ENCODE measurements around the gene SLC27A3.
A peak's percentile ranks its signal among the peaks of the same experiment; 100 is the strongest.

SLC27A3 gene

DNA sequence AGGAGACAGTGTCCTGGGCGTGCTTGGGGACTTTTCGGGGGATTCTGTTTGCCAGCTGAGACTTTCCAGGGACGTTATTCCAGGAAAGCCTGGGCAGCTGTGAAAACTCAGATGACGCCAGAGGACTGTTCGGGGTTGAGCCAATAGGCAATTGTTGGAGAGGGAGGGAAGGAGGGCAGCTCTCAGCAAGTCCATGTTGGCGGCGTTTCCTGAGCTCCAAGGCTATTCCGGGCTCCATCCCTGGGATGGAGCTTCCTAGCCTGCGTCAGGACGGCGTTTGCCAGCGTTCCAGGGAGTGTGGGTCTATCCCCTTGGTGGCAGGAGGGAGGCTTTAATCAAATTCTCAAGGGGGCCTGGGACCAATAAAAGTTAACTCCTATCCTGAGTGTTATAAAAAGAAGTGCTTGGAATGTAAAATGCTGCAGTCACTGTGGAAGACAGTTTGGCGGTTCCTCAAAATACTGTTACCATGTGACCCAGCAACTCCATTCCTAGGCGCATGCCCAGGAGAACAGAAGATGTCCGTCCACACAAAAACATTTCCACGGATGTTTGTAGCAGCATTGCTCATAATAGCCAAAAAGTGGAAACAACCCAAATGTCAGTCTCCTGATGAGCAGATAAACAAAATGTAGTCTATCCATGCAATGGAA lies 15.2 kb downstream of the SLC27A3 start:
- Histone ChIP-seq H3K27me3 (ENCODE audit: insufficient read depth, low read depth, severe bottlenecking) (no peaks in the 10 kb centered on the region), H3K4me3 (ENCODE audit: low read depth, low read length) (no peak overlapping the region), H3K27ac (no peak overlapping the region), H3K9me3 (ENCODE audit: severe bottlenecking) (peaks cover 6% of the 10 kb centered on the region), H3K36me3 (no peaks in the 10 kb centered on the region)
- TF ChIP-seq, protein P1, sequence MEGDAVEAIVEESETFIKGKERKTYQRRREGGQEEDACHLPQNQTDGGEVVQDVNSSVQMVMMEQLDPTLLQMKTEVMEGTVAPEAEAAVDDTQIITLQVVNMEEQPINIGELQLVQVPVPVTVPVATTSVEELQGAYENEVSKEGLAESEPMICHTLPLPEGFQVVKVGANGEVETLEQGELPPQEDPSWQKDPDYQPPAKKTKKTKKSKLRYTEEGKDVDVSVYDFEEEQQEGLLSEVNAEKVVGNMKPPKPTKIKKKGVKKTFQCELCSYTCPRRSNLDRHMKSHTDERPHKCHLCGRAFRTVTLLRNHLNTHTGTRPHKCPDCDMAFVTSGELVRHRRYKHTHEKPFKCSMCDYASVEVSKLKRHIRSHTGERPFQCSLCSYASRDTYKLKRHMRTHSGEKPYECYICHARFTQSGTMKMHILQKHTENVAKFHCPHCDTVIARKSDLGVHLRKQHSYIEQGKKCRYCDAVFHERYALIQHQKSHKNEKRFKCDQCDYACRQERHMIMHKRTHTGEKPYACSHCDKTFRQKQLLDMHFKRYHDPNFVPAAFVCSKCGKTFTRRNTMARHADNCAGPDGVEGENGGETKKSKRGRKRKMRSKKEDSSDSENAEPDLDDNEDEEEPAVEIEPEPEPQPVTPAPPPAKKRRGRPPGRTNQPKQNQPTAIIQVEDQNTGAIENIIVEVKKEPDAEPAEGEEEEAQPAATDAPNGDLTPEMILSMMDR (IDR thresholded peaks at IDR 0.05; ENCODE audit: low read depth, low read length): no peak
- no peak for DNase-seq

DNA sequence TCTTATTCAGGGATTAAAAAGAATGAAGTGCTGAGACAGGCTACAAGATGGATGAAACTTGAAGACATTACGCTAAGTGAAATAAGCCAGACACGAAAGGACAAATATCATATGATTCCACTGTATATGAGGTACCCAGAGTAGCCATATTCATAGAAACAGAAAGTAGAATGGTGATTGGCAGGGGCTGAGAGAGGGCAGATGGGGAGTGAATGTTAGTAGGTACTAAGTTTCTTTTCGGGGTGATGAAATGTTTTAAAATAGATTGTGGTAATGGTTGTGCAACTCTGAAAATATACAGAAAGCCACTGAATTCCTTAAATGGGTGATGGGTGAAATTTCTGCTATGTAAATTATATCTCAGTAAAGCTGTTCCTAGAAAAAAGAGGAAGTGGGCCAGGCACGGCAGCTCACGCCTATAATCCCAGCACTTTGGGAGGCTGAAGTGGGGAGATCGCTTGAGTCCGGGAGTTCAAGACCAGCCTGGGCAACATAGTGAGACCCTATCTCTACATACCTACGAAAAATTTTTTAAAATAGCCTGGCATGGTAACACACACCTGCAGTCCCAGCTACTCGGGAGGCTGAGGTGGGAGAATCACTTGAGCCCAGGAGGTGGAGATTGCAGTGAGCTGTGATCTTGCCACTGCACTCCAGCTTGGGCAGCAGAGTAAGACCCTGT lies 15.9 kb downstream of the SLC27A3 start:
- DNase-seq: no peak
- TF ChIP-seq, protein P1 (IDR thresholded peaks at IDR 0.05; ENCODE audit: low read depth, low read length): no peak
- Histone ChIP-seq H3K27ac (no peak overlapping the region), H3K9me3 (ENCODE audit: severe bottlenecking) (peaks cover 3% of the 10 kb centered on the region), H3K27me3 (ENCODE audit: insufficient read depth, low read depth, severe bottlenecking) (no peaks in the 10 kb centered on the region), H3K36me3 (no peaks in the 10 kb centered on the region), H3K4me3 (ENCODE audit: low read depth, low read length) (no peak overlapping the region)

DNA sequence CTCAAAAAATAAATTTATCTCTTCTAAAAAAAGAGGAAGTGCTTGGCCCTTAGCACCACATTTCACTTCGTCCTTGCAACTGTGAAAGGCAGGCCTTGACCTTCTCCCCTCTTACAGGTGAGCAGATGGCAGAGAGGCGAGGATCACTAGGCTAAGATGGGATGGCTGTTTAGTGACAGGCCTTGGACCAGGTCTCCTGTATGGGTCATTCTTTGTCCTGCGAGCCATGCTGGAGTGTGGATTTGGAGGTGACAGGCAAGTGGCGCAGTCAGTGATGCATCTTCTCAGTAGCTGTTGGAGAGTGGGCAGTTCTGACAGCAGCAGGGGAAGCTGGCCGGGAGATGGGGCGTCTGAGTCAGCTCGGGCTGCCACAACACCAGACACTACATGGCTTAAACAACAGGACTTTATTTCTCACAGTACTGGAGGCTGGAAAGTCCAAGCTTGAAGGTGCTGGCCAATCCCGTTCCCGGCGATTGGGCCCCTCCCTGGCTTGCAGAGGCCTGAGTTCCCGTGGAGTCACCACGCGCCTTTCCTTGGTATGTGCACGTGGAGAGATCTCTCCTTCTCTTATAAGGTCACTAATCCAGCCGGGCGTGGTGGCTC lies 16.5 kb downstream of the SLC27A3 start:
- H3K36me3 ChIP-seq: no peaks in the 10 kb centered on the region
- no peaks in the 10 kb centered on the region for H3K27me3 ChIP-seq (ENCODE audit: insufficient read depth, low read depth, severe bottlenecking)
- no peak overlapping the region for H3K4me3 ChIP-seq (ENCODE audit: low read depth, low read length)
- DNase-seq: peak; percentile 57
- H3K27ac ChIP-seq: no peak overlapping the region
- TF ChIP-seq, protein P1 (IDR thresholded peaks at IDR 0.05; ENCODE audit: low read depth, low read length): no peak
- H3K9me3 ChIP-seq (ENCODE audit: severe bottlenecking): no peaks in the 10 kb centered on the region

DNA sequence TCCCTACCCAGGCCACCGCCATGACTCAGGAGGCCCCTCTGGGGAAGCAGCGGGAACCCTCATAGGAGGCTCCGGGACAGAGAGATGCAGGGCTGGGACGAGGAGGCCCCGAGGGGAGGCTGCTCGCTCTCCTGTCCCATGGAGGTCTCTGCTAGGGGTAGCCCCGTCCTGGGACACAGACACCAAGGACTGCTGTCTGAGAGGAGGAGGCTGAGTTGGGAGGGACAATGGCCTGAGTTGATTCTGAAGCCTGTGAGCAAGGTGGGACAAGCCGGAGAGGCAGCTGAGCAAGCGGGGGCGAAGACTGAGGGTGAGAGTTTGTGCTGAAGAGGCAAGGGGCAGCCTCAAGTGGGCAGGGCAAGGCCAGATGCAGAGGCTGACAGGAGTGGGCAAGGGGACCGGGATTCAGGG lies 17.4 kb downstream of the SLC27A3 start:
- Histone ChIP-seq H3K27ac (no peak overlapping the region), H3K9me3 (ENCODE audit: severe bottlenecking) (no peaks in the 10 kb centered on the region), H3K27me3 (ENCODE audit: insufficient read depth, low read depth, severe bottlenecking) (no peaks in the 10 kb centered on the region), H3K36me3 (no peaks in the 10 kb centered on the region), H3K4me3 (ENCODE audit: low read depth, low read length) (no peak overlapping the region)
- TF ChIP-seq, protein P1 (IDR thresholded peaks at IDR 0.05; ENCODE audit: low read depth, low read length): no peak
- DNase-seq: no peak

DNA sequence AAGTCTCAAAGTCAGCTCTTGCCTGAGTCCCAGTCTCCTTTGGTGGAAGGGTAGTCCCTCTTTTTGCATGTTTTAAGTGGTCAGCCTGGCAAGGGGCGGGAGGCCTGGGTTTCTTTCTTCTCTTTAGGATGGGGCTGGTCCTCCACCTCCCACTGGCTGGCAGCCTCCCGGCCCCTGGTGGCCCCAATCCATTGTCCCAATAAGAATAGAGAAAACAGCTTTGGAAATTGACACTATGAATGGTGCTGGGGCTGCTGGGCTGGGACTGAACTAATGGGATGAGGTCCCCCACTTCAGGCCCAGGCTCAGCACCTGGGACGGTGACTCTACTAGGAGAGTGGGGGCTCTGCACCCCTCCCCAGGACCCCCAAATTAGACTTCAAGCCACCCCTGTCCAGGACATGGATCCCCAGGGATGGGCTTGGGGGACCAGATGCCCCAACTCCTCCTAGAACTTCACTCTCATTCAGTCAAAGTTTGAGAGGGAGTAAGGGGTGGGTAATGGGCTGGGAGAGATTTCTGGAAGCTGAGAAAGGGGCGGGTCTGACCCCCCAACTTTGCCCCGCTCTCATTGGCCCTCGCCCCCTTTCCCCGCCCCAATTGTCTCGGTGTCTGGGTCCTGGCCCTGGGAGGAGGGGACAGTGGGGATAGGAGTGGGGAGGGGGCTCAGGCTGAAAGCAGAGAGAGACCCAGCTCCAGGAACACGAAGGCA lies 18.2 kb downstream of the SLC27A3 start:
- no peak overlapping the region for H3K4me3 ChIP-seq (ENCODE audit: low read depth, low read length)
- H3K36me3 ChIP-seq: no peaks in the 10 kb centered on the region
- H3K27ac ChIP-seq: peak overlapping the region; percentile 58
- no peaks in the 10 kb centered on the region for H3K27me3 ChIP-seq (ENCODE audit: insufficient read depth, low read depth, severe bottlenecking)
- TF ChIP-seq, protein P1 (IDR thresholded peaks at IDR 0.05; ENCODE audit: low read depth, low read length): no peak
- H3K9me3 ChIP-seq (ENCODE audit: severe bottlenecking): no peaks in the 10 kb centered on the region
- DNase-seq: no peak

Data from WERI-Rb-1 (cell line).